Duodenal mucosa (tissue), 2 donors: ENCODE measurements around the gene OFD1.
"Not testable (repeated sequence)": the region's sequence is repeated elsewhere in the genome, so short reads cannot be mapped to it uniquely, and the experiment has no call there.

Experiments used
- H3K27ac ChIP-seq: one replicate; pipeline ENCODE4 v1.7.0; 2013; ENCODE audit warnings: low read depth, low read length
- H3K27me3 ChIP-seq, 2 donors: one replicate each; pipeline ENCODE4 v1.7.0; 2013; ENCODE audit warnings: low read length in 2 of 2, control low read depth in 1 of 2; ENCODE audit not compliant: insufficient read depth in 2 of 2, control insufficient read depth in 1 of 2
- H3K36me3 ChIP-seq, 2 donors: one replicate each; pipeline ENCODE4 v1.7.0; 2013; ENCODE audit warnings: low read length in 2 of 2, control low read depth in 1 of 2; ENCODE audit not compliant: insufficient read depth in 2 of 2, control insufficient read depth in 1 of 2
- H3K4me1 ChIP-seq, 2 donors: one replicate each; pipeline ENCODE4 v1.7.0; 2013; ENCODE audit warnings: low read length in 2 of 2, control low read depth in 1 of 2; ENCODE audit not compliant: insufficient read depth in 2 of 2, control insufficient read depth in 1 of 2
- H3K4me3 ChIP-seq, 2 donors: one replicate each; pipeline ENCODE4 v1.7.0; 2013; ENCODE audit warnings: low read length in 2 of 2, low read depth in 1 of 2
- H3K9ac ChIP-seq, 2 donors: one replicate each; pipeline ENCODE4 v1.7.0; 2013; ENCODE audit warnings: low read length in 2 of 2, low read depth in 1 of 2
- H3K9me3 ChIP-seq, 2 donors: one replicate each; pipeline ENCODE4 v1.7.0; 2013; ENCODE audit warnings: low read length in 2 of 2, control low read depth in 1 of 2; ENCODE audit not compliant: control insufficient read depth in 1 of 2

Gene OFD1

DNA sequence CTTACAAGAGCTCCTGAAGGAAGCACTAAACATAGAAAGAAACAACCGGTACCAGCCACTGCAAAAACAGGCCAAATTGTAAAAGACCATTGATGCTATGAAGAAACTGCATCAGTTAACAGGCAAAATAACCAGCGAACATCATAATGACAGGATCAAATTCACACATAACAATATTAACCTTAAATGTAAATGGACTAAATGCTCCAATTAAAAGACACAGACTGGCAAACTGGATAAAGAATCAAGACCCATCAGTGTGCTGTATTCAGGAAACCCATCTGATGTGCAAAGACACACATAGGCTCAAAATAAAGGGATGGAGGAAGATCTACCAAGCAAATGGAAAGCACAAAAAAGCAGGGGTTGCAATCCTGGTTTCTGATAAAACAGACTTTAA is 8.0 kb upstream of the OFD1 start:
- not testable (repeated sequence) for H3K36me3 ChIP-seq, H3K4me1 ChIP-seq, H3K9ac ChIP-seq, H3K27me3 ChIP-seq, H3K4me3 ChIP-seq, H3K9me3 ChIP-seq, H3K27ac ChIP-seq

DNA sequence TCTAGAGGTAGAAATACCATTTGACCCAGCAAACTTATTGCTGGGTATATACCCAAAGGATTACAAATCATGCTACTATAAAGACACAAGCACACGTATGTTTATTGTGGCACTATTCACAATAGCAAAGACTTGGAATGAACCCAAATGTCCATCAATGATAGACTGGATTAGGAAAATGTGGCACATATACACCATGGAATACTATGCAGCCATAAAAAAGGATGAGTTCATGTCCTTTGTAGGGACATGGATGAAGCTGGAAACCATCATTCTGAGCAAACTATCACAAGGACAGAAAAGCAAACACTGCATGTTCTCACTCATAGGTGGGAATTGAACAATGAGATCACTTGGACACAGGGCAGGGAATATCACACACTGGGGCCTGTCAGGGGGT is 4.0 kb upstream of the OFD1 start:
- H3K4me1 ChIP-seq, result peaks cover 13 to 14% of the 10 kb centered on the region in 2 donors
- not testable (repeated sequence) for H3K9me3 ChIP-seq, H3K9ac ChIP-seq, H3K27me3 ChIP-seq, H3K27ac ChIP-seq, H3K4me3 ChIP-seq, H3K36me3 ChIP-seq

DNA sequence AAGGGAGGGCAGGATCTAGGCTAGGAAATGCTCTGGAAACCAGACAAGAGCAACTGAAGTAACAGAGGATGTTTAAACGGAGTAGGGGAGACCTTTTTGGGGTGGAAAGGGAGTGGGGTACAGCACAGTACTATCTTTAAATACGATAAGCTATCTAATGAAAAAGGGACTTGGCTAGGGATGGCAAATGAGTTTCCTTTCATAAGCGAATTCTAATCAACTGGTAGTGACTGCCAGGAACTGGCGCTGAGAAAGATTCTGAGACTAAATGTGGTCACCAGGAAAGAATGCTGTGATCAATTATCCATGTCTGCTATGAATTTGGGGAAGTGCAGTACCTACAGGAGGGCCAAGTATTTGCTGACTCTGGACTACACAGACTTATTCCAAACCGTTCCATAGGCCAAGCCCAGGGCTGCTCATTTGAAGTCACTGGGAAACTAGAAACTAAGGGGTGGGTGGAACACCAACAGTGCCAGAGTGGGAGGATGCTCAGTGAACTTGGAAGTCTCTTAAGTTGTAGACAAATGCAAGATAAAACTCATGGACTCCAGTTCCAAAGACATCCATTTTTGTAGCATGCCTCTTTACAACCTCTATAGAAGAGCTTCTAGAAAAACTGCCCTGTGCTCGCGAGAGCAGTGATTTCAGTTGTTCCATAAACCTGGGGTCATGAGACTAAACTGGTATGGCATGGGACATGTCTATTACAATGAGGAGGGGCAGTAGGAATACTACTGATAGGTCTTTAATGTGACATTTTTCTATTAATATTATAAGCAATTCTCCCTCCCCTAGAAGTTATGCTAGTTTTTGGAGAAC is 2.1 kb upstream of the OFD1 start:
- Histone ChIP-seq H3K9ac (no peak overlapping the region), H3K27me3 (no peaks in the 10 kb centered on the region), H3K36me3 (no peaks in the 10 kb centered on the region), H3K9me3 (no peaks in the 10 kb centered on the region), H3K27ac (no peak overlapping the region), H3K4me1 (peaks cover 13 to 14% of the 10 kb centered on the region in 2 donors), H3K4me3 (no peak overlapping the region)

DNA sequence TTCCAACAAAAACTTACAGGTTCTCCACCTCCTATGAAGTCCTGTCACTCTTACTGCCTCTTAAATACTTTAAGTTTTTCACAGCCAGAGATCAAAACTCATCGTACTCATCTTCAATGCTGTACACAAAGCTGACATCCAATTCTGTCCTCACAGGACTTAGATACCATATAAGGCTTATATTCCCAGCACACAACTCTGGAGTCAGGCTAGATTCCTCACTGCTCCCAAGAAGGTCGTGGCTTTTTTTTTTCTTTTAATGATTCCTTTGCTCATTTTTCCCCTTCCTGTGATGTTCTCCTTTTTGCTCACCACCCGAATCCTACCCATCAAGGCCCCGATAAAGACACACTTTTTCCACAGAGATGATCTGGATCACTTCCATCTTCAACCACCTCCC is 1.0 kb upstream of the OFD1 start:
- Histone ChIP-seq H3K9me3 (no peaks in the 10 kb centered on the region), H3K4me3 (peak overlapping the region; percentile 78 to 85), H3K27ac (no peak overlapping the region), H3K9ac (peak overlapping the region; percentile 79 to 86), H3K27me3 (no peaks in the 10 kb centered on the region), H3K4me1 (peaks cover 13 to 14% of the 10 kb centered on the region in 2 donors), H3K36me3 (no peaks in the 10 kb centered on the region)

DNA sequence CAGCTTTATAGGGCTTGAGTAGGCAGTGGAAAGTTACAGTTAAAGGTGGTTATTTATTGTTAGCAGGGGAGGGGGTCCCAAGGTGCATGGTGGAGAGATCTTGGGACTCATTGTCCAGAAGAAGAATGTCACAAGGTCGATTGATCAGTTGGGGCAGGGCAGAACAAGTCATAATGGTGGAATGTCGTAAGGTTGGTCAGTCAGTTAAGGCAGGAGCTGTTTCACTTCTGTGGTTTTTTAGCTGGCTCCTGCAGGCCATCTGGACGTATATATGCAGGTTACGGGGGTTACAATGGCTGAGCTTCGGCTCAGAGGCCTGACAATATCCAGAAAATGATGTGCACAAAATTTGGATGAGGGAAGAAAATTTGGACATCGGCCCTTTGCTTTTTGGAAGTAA is 7.1 kb downstream of the OFD1 start:
- Histone ChIP-seq H3K36me3 (peaks cover 6 to 9% of the 10 kb centered on the region in 2 donors), H3K9ac (no peak overlapping the region), H3K4me3 (no peak overlapping the region)

DNA sequence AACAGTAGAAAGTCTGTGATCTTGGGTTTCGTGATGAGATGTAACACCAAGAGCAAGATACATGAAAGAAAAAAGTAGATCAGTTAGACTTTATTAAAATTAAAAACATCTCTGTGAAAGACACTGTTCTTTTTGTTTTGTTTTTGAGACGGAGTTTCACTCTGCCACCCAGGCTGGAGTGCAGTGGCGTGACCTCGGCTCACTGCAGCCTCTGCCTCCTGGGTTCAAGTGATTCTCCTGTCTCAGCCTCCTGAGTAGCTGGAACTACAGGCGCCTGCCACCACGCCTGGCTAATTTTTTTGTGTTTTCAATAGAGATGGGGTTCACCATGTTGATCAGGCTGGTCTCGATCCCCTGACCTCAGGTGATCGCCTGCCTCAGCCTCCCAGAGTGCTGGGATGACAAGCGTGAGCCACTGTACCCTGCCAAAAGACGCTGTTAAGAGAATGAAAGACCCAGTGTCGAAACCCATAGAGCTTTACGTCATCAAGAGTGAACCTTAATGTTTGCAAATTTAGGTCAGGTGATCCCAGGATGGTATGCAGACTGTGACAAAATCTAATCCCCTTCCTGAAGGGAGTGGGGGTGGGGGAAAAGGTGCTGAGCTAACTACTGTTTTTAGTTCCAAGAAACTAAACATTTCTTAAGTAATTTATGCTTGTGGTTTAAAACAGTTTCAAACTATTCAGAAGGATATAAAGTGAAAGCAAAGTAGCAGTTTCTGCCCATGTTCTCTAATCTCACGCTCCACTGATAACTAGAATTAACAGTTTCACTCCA is 8.0 kb downstream of the OFD1 start:
- Histone ChIP-seq H3K27me3 (no peaks in the 10 kb centered on the region), H3K36me3 (peaks cover 6 to 11% of the 10 kb centered on the region in 2 donors), H3K9me3 (no peaks in the 10 kb centered on the region), H3K4me3 (peak overlapping the region; percentile 32 to 52), H3K4me1 (peaks cover 0 to 7% of the 10 kb centered on the region in 2 donors), H3K9ac (no peak overlapping the region), H3K27ac (peak overlapping the region; percentile 20)

More for the DNA sequence above, 7.1 kb downstream of the OFD1 start:
- no peaks in the 10 kb centered on the region for H3K9me3 ChIP-seq
- no peak overlapping the region for H3K27ac ChIP-seq
- H3K4me1 ChIP-seq, result peaks cover 0 to 6% of the 10 kb centered on the region in 2 donors
- H3K27me3 ChIP-seq, result no peaks in the 10 kb centered on the region

DNA sequence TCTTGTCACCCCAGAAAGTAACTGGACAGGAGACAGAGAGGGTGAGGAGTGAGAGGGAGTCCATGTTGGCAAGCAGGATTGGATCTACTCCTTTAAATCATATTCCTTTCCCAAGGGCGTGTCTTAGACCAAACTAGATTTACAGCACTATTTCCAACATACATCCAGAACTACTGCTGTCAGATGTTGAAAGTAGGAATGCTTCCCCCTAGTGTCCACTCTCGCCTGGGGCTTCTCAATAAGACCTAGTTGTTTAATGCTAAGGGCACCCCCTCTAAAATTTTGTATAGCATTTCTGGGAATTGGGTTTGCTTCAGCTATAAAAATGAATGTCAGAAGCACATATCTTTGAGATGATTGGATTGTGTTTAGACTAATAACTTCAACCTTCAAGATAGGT is 13.3 kb downstream of the OFD1 start:
- no peak overlapping the region for H3K27ac ChIP-seq
- peaks cover 0 to 10% of the 10 kb centered on the region in 2 donors for H3K36me3 ChIP-seq
- H3K4me1 ChIP-seq, result peaks cover 0 to 11% of the 10 kb centered on the region in 2 donors
- no peaks in the 10 kb centered on the region for H3K9me3 ChIP-seq
- no peak overlapping the region for H3K4me3 ChIP-seq
- H3K27me3 ChIP-seq, result no peaks in the 10 kb centered on the region
- no peak overlapping the region for H3K9ac ChIP-seq

DNA sequence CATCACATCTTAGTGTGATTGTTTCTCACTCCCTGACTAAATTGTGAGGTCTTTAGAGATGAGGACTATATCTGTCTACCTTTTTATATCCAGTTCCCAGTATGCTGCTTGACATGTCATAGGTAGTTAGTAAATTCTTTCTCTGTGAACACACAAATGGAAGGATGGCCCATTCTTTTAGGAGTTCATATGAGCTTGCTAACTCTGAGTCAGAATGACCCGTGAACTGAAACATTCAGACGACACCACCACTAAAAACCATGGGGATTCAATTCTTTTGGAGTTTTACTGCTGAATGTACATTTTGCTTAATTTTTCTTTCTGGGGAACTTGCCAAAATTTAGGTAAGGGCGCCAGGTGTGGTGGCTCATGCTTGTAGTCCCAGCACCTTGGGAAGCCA is 13.9 kb downstream of the OFD1 start:
- Histone ChIP-seq H3K4me3 (no peak overlapping the region), H3K36me3 (peaks cover 0 to 10% of the 10 kb centered on the region in 2 donors)

DNA sequence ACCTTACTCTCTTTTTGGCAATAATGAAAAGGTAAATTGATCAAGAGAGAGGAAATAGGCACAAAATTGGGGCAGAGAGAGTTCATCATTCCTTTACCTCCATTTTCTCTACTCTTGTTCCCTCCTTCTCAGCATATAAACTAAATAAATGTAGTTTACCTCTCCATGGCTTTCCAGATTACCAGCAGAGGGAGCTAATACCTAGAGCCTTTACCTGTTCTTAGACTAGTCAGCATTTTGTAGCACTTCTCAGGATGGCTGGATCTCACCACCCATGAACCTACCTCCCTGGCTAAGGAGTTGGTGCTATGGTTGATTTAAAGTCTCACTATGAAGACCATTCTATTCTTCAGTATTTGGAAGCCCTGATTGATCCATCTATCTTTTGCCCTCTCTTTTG is 15.7 kb downstream of the OFD1 start:
- Histone ChIP-seq H3K4me1 (peaks cover 0 to 6% of the 10 kb centered on the region in 2 donors), H3K9ac (no peak overlapping the region), H3K27me3 (no peaks in the 10 kb centered on the region), H3K27ac (no peak overlapping the region), H3K4me3 (no peak overlapping the region), H3K9me3 (no peaks in the 10 kb centered on the region), H3K36me3 (peaks cover 0 to 10% of the 10 kb centered on the region in 2 donors)

More for the DNA sequence above, 13.9 kb downstream of the OFD1 start:
- Histone ChIP-seq H3K9ac (no peak overlapping the region), H3K9me3 (no peaks in the 10 kb centered on the region), H3K27ac (no peak overlapping the region), H3K27me3 (no peaks in the 10 kb centered on the region), H3K4me1 (peaks cover 0 to 6% of the 10 kb centered on the region in 2 donors)

DNA sequence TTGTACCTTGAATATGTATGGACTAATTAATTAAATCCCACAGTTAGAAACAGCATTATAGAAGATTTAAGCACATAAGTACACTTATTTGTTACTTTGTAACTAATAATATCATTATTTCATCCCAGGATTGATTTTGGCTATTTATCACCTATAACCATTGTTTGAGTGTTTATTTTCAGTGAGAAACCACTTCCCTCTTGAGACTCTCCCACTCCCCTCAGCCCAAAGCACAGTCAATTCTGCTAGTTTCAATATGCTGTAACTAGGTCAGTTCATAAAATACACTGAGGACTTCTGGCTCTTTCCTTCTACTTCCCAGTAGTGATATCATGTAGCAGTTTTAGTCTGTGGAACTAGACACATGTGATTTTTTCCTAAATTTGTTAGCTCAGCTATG is 16.3 kb downstream of the OFD1 start:
- Histone ChIP-seq H3K36me3 (peaks cover 0 to 10% of the 10 kb centered on the region in 2 donors), H3K9me3 (no peaks in the 10 kb centered on the region), H3K27me3 (no peaks in the 10 kb centered on the region), H3K4me1 (peaks cover 0 to 6% of the 10 kb centered on the region in 2 donors), H3K27ac (no peak overlapping the region), H3K9ac (no peak overlapping the region), H3K4me3 (no peak overlapping the region)
